HL-60 (cell line): ENCODE measurements around the gene STX8.

ENCODE experiments used
- DNase-seq, 2 experiments: peaks; one replicate each; pipeline ENCODE4 v3.0.0-alpha.2; 2010 to 2020; ENCODE audit warnings: low read depth in 1 of 2, low spot score in 1 of 2
- H3K27ac ChIP-seq: fragments of 250-450 bp; sonication (Bioruptor Pico); replicated peaks from 2 replicates; pipeline ENCODE4 v1.5.1; 2020; ENCODE audit warnings: mild to moderate bottlenecking, moderate library complexity
- H3K27me3 ChIP-seq: fragments of 250-450 bp; sonication (Bioruptor Pico); 2 replicates; pipeline ENCODE4 v1.5.1; 2021; ENCODE audit warnings: mild to moderate bottlenecking, moderate library complexity; ENCODE audit not compliant: insufficient read depth, poor library complexity, severe bottlenecking
- H3K4me3 ChIP-seq: replicated peaks from 2 replicates; pipeline ENCODE4 v1.5.1; 2011; ENCODE audit warnings: mild to moderate bottlenecking, control low read depth, low read length; ENCODE audit not compliant: insufficient read depth
- CTCF ChIP-seq: IDR thresholded peaks from one replicate; pipeline ENCODE4 v1.5.1; 2011; ENCODE audit warnings: low read length, control low read depth, inconsistent platforms; ENCODE audit not compliant: insufficient read depth
- GABPA ChIP-seq: IDR thresholded peaks from 2 replicates; pipeline ENCODE4 v1.6.1; 2012; ENCODE audit warnings: low read depth
- POLR2AphosphoS5 ChIP-seq: IDR thresholded peaks from 2 replicates; pipeline ENCODE4 v1.6.1; 2012; ENCODE audit warnings: low read depth
- REST ChIP-seq: IDR thresholded peaks from 2 replicates; pipeline ENCODE4 v1.6.1; 2012; ENCODE audit warnings: low read depth; ENCODE audit not compliant: insufficient replicate concordance
- SPI1 ChIP-seq: IDR thresholded peaks from 2 replicates; pipeline ENCODE4 v1.6.1; 2012; ENCODE audit warnings: low read depth, mild to moderate bottlenecking, borderline replicate concordance

STX8 gene

GRCh38 chr17:9361188-9361955 is 214.2 kb downstream of the STX8 start:
- TF ChIP-seq SPI1, result no peak
- Histone ChIP-seq H3K27ac (no peak overlapping the region), H3K4me3 (no peak overlapping the region), H3K27me3 (no peaks in the 10 kb centered on the region)
- no peak for DNase-seq

GRCh38 chr17:9360677-9361081 is 214.9 kb downstream of the STX8 start:
- TF ChIP-seq CTCF (no peak), POLR2AphosphoS5 (no peak), REST (no peak), SPI1 (no peak), GABPA (no peak)
- Histone ChIP-seq H3K27me3 (no peaks in the 10 kb centered on the region), H3K27ac (no peak overlapping the region), H3K4me3 (no peak overlapping the region)
- no peak for DNase-seq

GRCh38 chr17:9356488-9356911 is 219.1 kb downstream of the STX8 start:
- Histone ChIP-seq H3K27ac (no peak overlapping the region), H3K4me3 (no peak overlapping the region), H3K27me3 (no peaks in the 10 kb centered on the region)
- no peak for TF ChIP-seq POLR2AphosphoS5
- peak; percentile 65; the same call in 1 of the 2 replicates for TF ChIP-seq SPI1
- TF ChIP-seq CTCF, result no peak
- peak; percentile 35; the same call in 1 of the 2 replicates for TF ChIP-seq GABPA
- TF ChIP-seq REST, result no peak
- peak in 1 of 2 experiments; percentile 58 for DNase-seq

GRCh38 chr17:9355846-9356245 is 219.8 kb downstream of the STX8 start:
- H3K4me3 ChIP-seq, result no peak overlapping the region
- no peak overlapping the region for H3K27ac ChIP-seq

More at GRCh38 chr17:9355846-9356245, 219.8 kb downstream of the STX8 start:
- DNase-seq, result no peak
- TF ChIP-seq SPI1 (no peak), POLR2AphosphoS5 (no peak), GABPA (no peak), REST (no peak), CTCF (no peak)
- H3K27me3 ChIP-seq, result no peaks in the 10 kb centered on the region
